MM.1S (cell line): ENCODE results near the gene TIGD6.

ENCODE experiments used
- DNase-seq: peaks from one replicate; pipeline ENCODE4 v3.0.0-alpha.2; 2015
- H2AFZ ChIP-seq: fragments of 300-600 bp; sonication (generic); 2 replicates; pipeline ENCODE4 v1.6.0; 2016; ENCODE audit warnings: antibody characterized with exemption, low read length
- H3F3A ChIP-seq: fragments of 300-600 bp; sonication (generic); 2 replicates; pipeline ENCODE4 v1.6.1; 2016; ENCODE audit warnings: mild to moderate bottlenecking, antibody characterized with exemption, low read length, moderate library complexity, mixed read lengths; ENCODE audit not compliant: insufficient read depth
- H3K27ac ChIP-seq: fragments of 300-600 bp; sonication (generic); 2 replicates; pipeline ENCODE4 v1.5.1; 2016; ENCODE audit warnings: mild to moderate bottlenecking, low read length
- H3K27me3 ChIP-seq: fragments of 300-600 bp; sonication (generic); replicated peaks from 2 replicates; pipeline ENCODE4 v1.6.0; 2016; ENCODE audit warnings: low read length; ENCODE audit not compliant: insufficient read depth
- H3K36me3 ChIP-seq: fragments of 300-600 bp; sonication (generic); replicated peaks from 2 replicates; pipeline ENCODE4 v1.6.1; 2016; ENCODE audit warnings: mild to moderate bottlenecking, low read length, mixed read lengths; ENCODE audit not compliant: insufficient read depth
- H3K4me1 ChIP-seq: fragments of 300-600 bp; sonication (generic); 2 replicates; pipeline ENCODE4 v1.6.1; 2016; ENCODE audit warnings: low read length, mixed read lengths
- H3K4me2 ChIP-seq: fragments of 300-600 bp; sonication (generic); 2 replicates; pipeline ENCODE4 v1.6.0; 2016; ENCODE audit warnings: low read depth, low read length
- H3K4me3 ChIP-seq: fragments of 300-600 bp; sonication (generic); 2 replicates; pipeline ENCODE4 v1.5.1; 2016; ENCODE audit warnings: low read length, mixed read lengths
- H3K79me2 ChIP-seq: fragments of 300-600 bp; sonication (generic); 2 replicates; pipeline ENCODE4 v1.6.1; 2016; ENCODE audit warnings: mixed run types, low read length, mixed read lengths
- H3K9ac ChIP-seq: fragments of 300-600 bp; sonication (generic); 2 replicates; pipeline ENCODE4 v1.6.1; 2016; ENCODE audit warnings: low read length, mixed read lengths
- H3K9me2 ChIP-seq: fragments of 300-600 bp; sonication (generic); replicated peaks from 2 replicates; pipeline ENCODE4 v1.6.1; 2016; ENCODE audit warnings: mild to moderate bottlenecking, low read length, mixed read lengths; ENCODE audit not compliant: insufficient read depth
- H3K9me3 ChIP-seq: fragments of 300-600 bp; sonication (generic); replicated peaks from 2 replicates; pipeline ENCODE4 v1.6.1; 2016; ENCODE audit warnings: mild to moderate bottlenecking, low read length, mixed read lengths; ENCODE audit not compliant: insufficient read depth
- H4K20me1 ChIP-seq: fragments of 300-600 bp; sonication (generic); 2 replicates; pipeline ENCODE4 v1.6.1; 2016; ENCODE audit warnings: mild to moderate bottlenecking, low read length, moderate library complexity, mixed read lengths; ENCODE audit not compliant: insufficient read depth
- EZH2 ChIP-seq: fragments of 300-600 bp; sonication (generic); optimal IDR thresholded peaks from 2 replicates; pipeline ENCODE3; 2017; ENCODE audit warnings: low read depth, mild to moderate bottlenecking, antibody characterized with exemption, low read length, mixed read lengths
- EZH2phosphoT487 ChIP-seq: fragments of 300-600 bp; sonication (generic); IDR thresholded peaks from 2 replicates; pipeline ENCODE4 v1.6.1; 2018; ENCODE audit warnings: antibody characterized with exemption, low read length
- TF ChIP-seq, protein P1 (sequence below): fragments of 300-600 bp; sonication (generic); IDR thresholded peaks from 2 replicates; pipeline ENCODE4 v1.5.1; 2016; ENCODE audit warnings: antibody characterized with exemption, low read length, mixed read lengths

Gene TIGD6

DNA sequence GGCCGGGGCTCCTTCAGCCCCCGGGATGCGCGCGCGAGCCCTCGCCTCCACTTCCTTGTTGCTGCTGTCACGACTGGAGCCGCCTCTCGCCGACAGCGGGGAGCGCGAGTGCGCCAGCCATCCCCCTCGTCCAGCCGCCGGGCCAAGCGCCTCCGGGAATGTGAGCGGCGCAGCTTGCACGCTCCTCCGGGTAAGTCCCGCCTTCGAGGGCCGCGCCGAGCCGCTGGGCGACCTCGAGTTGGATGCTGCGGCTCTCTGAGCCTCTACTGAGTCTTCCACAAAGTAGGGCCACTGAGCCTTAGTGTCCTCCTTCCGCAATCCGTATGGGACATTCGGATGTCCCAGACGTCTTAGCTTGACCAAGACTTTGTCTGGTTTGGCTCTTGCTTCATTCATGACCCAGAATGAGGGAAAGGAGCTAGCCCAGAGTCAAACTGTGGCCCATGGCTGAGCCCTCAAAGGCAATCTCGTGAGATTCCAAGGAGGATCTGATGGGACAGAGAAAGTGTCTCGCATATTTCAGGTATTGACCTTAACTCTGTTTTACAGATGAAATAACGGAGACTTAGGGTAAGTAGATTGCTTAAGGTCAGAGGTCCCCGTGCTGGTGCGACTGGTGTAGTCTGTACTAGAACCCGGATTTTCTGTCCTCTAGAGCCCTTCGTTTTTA, 671 bp upstream of the TIGD6 start:
- H2AFZ ChIP-seq: peak overlapping the region; percentile 79
- DNase-seq: peak; percentile 39

DNA sequence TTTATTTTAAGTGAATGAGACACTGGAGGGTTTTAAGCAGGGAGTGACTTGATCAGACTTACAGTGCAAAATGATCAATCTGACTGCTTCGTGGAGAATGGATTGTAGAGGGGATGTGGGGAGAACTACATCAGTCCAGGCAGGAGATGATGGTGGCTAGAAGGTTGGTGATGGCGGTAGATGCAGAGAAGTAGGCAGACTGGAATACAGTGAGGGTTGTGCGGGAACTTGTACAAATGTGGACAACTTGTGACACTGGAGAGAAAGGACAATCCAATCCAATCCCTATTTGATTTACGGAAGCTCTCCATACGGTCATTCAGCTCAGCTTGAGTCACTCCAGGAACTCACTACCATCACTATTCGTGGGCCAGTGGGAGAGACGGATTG, 593 bp downstream of the TIGD6 start:
- H3K9ac ChIP-seq: peak overlapping the region; percentile 97
- TF ChIP-seq EZH2phosphoT487 (no peak), EZH2 (no peak)
- TF ChIP-seq, protein P1, sequence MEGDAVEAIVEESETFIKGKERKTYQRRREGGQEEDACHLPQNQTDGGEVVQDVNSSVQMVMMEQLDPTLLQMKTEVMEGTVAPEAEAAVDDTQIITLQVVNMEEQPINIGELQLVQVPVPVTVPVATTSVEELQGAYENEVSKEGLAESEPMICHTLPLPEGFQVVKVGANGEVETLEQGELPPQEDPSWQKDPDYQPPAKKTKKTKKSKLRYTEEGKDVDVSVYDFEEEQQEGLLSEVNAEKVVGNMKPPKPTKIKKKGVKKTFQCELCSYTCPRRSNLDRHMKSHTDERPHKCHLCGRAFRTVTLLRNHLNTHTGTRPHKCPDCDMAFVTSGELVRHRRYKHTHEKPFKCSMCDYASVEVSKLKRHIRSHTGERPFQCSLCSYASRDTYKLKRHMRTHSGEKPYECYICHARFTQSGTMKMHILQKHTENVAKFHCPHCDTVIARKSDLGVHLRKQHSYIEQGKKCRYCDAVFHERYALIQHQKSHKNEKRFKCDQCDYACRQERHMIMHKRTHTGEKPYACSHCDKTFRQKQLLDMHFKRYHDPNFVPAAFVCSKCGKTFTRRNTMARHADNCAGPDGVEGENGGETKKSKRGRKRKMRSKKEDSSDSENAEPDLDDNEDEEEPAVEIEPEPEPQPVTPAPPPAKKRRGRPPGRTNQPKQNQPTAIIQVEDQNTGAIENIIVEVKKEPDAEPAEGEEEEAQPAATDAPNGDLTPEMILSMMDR: no peak
- no peak for DNase-seq
- H3K27ac ChIP-seq: peak overlapping the region; percentile 84
- peaks cover 42% of the 10 kb centered on the region for H3K79me2 ChIP-seq
- H3F3A ChIP-seq: peaks cover 20% of the 10 kb centered on the region
- no peaks in the 10 kb centered on the region for H3K9me3 ChIP-seq
- no peaks in the 10 kb centered on the region for H3K36me3 ChIP-seq
- H2AFZ ChIP-seq: peak overlapping the region; percentile 79
- H3K4me2 ChIP-seq: peak overlapping the region; percentile 89
- H3K4me1 ChIP-seq: peaks cover 16% of the 10 kb centered on the region
- H3K4me3 ChIP-seq: peak overlapping the region; percentile 91
- H4K20me1 ChIP-seq: no peaks in the 10 kb centered on the region
- H3K9me2 ChIP-seq: no peaks in the 10 kb centered on the region
- no peaks in the 10 kb centered on the region for H3K27me3 ChIP-seq

More for the DNA sequence above, 671 bp upstream of the TIGD6 start:
- TF ChIP-seq EZH2 (no peak), EZH2phosphoT487 (no peak)
- Histone ChIP-seq H3K9ac (peak overlapping the region; percentile 97), H3K9me2 (no peaks in the 10 kb centered on the region), H3K79me2 (peaks cover 52% of the 10 kb centered on the region), H3F3A (peaks cover 20% of the 10 kb centered on the region), H3K9me3 (no peaks in the 10 kb centered on the region), H3K4me1 (peaks cover 16% of the 10 kb centered on the region), H3K27me3 (no peaks in the 10 kb centered on the region), H4K20me1 (no peaks in the 10 kb centered on the region), H3K4me2 (peak overlapping the region; percentile 89), H3K4me3 (peak overlapping the region; percentile 91), H3K36me3 (peaks cover 1% of the 10 kb centered on the region; the same call in 1 of the 2 replicates), H3K27ac (peak overlapping the region; percentile 84)

DNA sequence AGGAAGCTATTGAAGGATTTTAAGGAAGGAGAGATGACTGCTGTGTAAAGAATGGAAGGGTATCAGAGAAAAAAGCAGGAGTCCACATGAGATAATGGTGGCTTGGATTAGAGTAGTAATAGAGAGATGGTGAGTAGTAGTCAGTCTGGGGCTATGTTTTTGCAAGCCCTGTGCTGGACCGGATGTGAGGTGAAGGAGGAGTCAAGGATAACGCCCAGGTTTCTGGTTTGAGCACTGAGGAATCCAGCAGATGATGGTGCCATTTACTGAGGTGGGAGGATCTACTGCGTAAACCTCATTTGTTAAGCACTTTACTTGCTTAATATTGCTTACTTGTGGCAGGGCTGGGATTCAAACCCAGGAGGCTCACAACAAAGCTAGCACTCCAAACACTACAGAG, 1.1 kb downstream of the TIGD6 start:
- no peak for TF ChIP-seq EZH2phosphoT487
- TF ChIP-seq, protein P1: no peak
- TF ChIP-seq EZH2: no peak
- Histone ChIP-seq H3K9ac (no peak overlapping the region), H3K9me3 (no peaks in the 10 kb centered on the region), H3K4me2 (peak overlapping the region; percentile 89), H3K36me3 (no peaks in the 10 kb centered on the region), H4K20me1 (no peaks in the 10 kb centered on the region), H3K27ac (no peak overlapping the region), H3K4me1 (peaks cover 16% of the 10 kb centered on the region), H3K4me3 (peak overlapping the region; percentile 91; the same call in 1 of the 2 replicates), H3K27me3 (no peaks in the 10 kb centered on the region), H3F3A (peaks cover 20% of the 10 kb centered on the region), H3K9me2 (no peaks in the 10 kb centered on the region), H3K79me2 (peaks cover 37% of the 10 kb centered on the region), H2AFZ (no peak overlapping the region)
- DNase-seq: no peak

DNA sequence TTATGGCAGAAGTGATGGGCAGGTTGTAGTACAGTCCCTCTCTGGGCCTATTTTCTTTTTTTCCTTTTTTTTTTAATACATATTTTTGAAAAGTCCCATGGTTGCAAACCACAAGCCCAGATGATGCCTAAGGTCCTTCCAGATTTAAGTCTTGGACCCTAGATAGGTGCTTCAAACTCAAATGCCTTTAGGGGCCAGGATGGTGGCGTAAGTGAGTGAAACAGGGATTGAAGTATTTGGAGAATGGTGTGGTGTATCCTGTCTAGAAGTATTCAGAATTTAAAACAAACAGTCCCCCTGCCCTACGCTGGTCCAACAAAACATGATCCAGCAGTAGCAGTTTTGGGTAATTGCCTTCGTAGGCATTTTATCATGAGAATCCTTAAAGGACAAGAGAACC, 2.2 kb downstream of the TIGD6 start:
- no peak overlapping the region for H3K9ac ChIP-seq
- no peak overlapping the region for H3K27ac ChIP-seq
- H3F3A ChIP-seq: peaks cover 20% of the 10 kb centered on the region
- no peak overlapping the region for H3K4me3 ChIP-seq
- no peaks in the 10 kb centered on the region for H3K27me3 ChIP-seq
- peaks cover 16% of the 10 kb centered on the region for H3K4me1 ChIP-seq
- H3K36me3 ChIP-seq: no peaks in the 10 kb centered on the region
- no peaks in the 10 kb centered on the region for H3K9me2 ChIP-seq
- TF ChIP-seq, protein P1: no peak
- TF ChIP-seq EZH2phosphoT487 (no peak), EZH2 (no peak)
- no peaks in the 10 kb centered on the region for H3K9me3 ChIP-seq
- no peak for DNase-seq
- no peak overlapping the region for H2AFZ ChIP-seq
- no peak overlapping the region for H3K4me2 ChIP-seq
- peaks cover 27% of the 10 kb centered on the region for H3K79me2 ChIP-seq
- H4K20me1 ChIP-seq: no peaks in the 10 kb centered on the region
